Neural progenitor cell (in vitro differentiated cells): Measurements from ENCODE around the gene KIAA1549.

Experiments used
- EZH2 ChIP-seq: fragments of 200-600 bp; sonication (generic); IDR thresholded peaks from 2 replicates; pipeline ENCODE4 v1.6.1; 2017; ENCODE audit warnings: antibody characterized with exemption, mild to moderate bottlenecking, moderate library complexity
- EZH2phosphoT487 ChIP-seq: fragments of 200-600 bp; sonication (generic); IDR thresholded peaks from 2 replicates; pipeline ENCODE4 v1.6.1; 2017; ENCODE audit warnings: antibody characterized with exemption
- TF ChIP-seq, protein P1 (sequence below): fragments of 200-600 bp; sonication (generic); IDR thresholded peaks from 2 replicates; pipeline ENCODE4 v1.5.1; 2017; ENCODE audit warnings: antibody characterized with exemption, mild to moderate bottlenecking

DNA sequence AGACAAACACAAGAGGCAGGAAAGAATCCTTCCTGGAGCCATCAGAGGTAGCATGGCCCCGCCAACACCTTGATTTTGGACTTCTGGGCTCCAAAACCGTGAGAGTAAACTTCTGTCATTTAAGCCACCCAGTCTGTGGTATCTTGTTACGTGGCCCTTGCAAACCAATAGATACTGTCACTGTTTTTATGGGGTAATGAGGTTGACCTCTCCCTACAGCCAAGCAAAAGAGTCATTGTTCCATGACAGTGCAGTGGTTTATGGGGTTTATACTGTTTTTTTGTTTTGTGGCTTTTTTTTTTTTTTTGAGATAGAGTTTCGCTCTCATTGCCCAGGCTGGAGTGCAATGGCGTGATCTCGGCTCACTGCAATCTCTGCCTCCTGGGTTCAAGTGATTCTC, 32.8 kb downstream of the KIAA1549 start:
- TF ChIP-seq EZH2 (no peak), EZH2phosphoT487 (no peak)
- TF ChIP-seq, protein P1, sequence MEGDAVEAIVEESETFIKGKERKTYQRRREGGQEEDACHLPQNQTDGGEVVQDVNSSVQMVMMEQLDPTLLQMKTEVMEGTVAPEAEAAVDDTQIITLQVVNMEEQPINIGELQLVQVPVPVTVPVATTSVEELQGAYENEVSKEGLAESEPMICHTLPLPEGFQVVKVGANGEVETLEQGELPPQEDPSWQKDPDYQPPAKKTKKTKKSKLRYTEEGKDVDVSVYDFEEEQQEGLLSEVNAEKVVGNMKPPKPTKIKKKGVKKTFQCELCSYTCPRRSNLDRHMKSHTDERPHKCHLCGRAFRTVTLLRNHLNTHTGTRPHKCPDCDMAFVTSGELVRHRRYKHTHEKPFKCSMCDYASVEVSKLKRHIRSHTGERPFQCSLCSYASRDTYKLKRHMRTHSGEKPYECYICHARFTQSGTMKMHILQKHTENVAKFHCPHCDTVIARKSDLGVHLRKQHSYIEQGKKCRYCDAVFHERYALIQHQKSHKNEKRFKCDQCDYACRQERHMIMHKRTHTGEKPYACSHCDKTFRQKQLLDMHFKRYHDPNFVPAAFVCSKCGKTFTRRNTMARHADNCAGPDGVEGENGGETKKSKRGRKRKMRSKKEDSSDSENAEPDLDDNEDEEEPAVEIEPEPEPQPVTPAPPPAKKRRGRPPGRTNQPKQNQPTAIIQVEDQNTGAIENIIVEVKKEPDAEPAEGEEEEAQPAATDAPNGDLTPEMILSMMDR: no peak
